ACC112 (cell line): ENCODE results near the gene NAPEPLD.
"Not testable (repeated sequence)": the region's sequence is repeated elsewhere in the genome, so short reads cannot be mapped to it uniquely, and the experiment has no call there.

Experiments used
- H2AFZ ChIP-seq: fragments of 200-600 bp; sonication (generic); one replicate; pipeline ENCODE4 v1.6.0; 2017; ENCODE audit warnings: antibody characterized with exemption, low read length; ENCODE audit not compliant: unreplicated experiment
- H3K27ac ChIP-seq: fragments of 200-600 bp; sonication (generic); 2 replicates; pipeline ENCODE4 v1.5.1; 2014; ENCODE audit warnings: low read depth, mild to moderate bottlenecking, antibody characterized with exemption, low read length, moderate library complexity
- H3K27me3 ChIP-seq: fragments of 200-600 bp; sonication (generic); 2 replicates; pipeline ENCODE4 v1.6.1; 2014; ENCODE audit warnings: mild to moderate bottlenecking, antibody characterized with exemption, low read length, moderate library complexity, mixed read lengths; ENCODE audit not compliant: insufficient read depth
- H3K36me3 ChIP-seq: fragments of 200-600 bp; sonication (generic); 2 replicates; pipeline ENCODE4 v1.6.1; 2016; ENCODE audit warnings: mild to moderate bottlenecking, antibody characterized with exemption, low read length, moderate library complexity, mixed read lengths; ENCODE audit not compliant: insufficient read depth
- H3K4me1 ChIP-seq: fragments of 200-600 bp; sonication (generic); one replicate; pipeline ENCODE4 v1.6.1; 2016; ENCODE audit warnings: low read length, mixed read lengths; ENCODE audit not compliant: insufficient read depth, unreplicated experiment, control insufficient read depth
- H3K4me3 ChIP-seq: fragments of 200-600 bp; sonication (generic); 2 replicates; pipeline ENCODE4 v1.5.1; 2014; ENCODE audit warnings: mild to moderate bottlenecking, low read depth, low read length
- H3K79me2 ChIP-seq: fragments of 200-600 bp; sonication (generic); one replicate; pipeline ENCODE4 v1.6.0; 2016; ENCODE audit warnings: low read length; ENCODE audit not compliant: control insufficient read depth, unreplicated experiment, insufficient read depth

NAPEPLD gene

GRCh38 chr7:103106703-103107070 is 42.2 kb downstream of the NAPEPLD start:
- not testable (repeated sequence) for H3K79me2 ChIP-seq, H3K4me3 ChIP-seq, H3K4me1 ChIP-seq, H2AFZ ChIP-seq, H3K27ac ChIP-seq, H3K27me3 ChIP-seq
- peaks cover 17% of the 10 kb centered on the region for H3K36me3 ChIP-seq

GRCh38 chr7:103106005-103106702 is 42.7 kb downstream of the NAPEPLD start:
- H3K4me1 ChIP-seq = no peaks in the 10 kb centered on the region
- no peak overlapping the region for H2AFZ ChIP-seq
- no peak overlapping the region for H3K27ac ChIP-seq
- peaks cover 17% of the 10 kb centered on the region for H3K36me3 ChIP-seq
- H3K4me3 ChIP-seq = no peak overlapping the region
- H3K27me3 ChIP-seq = no peaks in the 10 kb centered on the region
- H3K79me2 ChIP-seq = no peaks in the 10 kb centered on the region

- Histone ChIP-seq H3K36me3 (peaks cover 20% of the 10 kb centered on the region), H2AFZ (no peak overlapping the region), H3K79me2 (no peaks in the 10 kb centered on the region), H3K27ac (no peak overlapping the region), H3K27me3 (no peaks in the 10 kb centered on the region), H3K4me3 (no peak overlapping the region), H3K4me1 (no peaks in the 10 kb centered on the region)
These were observed 47.4 kb downstream of the NAPEPLD start for GRCh38 chr7:103101543-103101942.

- H3K36me3 ChIP-seq = peaks cover 21% of the 10 kb centered on the region
- no peak overlapping the region for H3K4me3 ChIP-seq
- H3K4me1 ChIP-seq = no peaks in the 10 kb centered on the region
These were observed 48.6 kb downstream of the NAPEPLD start for GRCh38 chr7:103100348-103100747.

GRCh38 chr7:103097041-103097440 is 51.9 kb downstream of the NAPEPLD start:
- no peak overlapping the region for H2AFZ ChIP-seq
- H3K27me3 ChIP-seq = no peaks in the 10 kb centered on the region
- no peak overlapping the region for H3K4me3 ChIP-seq
- no peak overlapping the region for H3K27ac ChIP-seq
- peaks cover 4% of the 10 kb centered on the region for H3K36me3 ChIP-seq
- no peaks in the 10 kb centered on the region for H3K4me1 ChIP-seq
- no peaks in the 10 kb centered on the region for H3K79me2 ChIP-seq

More at GRCh38 chr7:103100348-103100747, 48.6 kb downstream of the NAPEPLD start:
- Histone ChIP-seq H3K27me3 (no peaks in the 10 kb centered on the region), H3K27ac (no peak overlapping the region), H3K79me2 (no peaks in the 10 kb centered on the region), H2AFZ (no peak overlapping the region)

- H3K27ac ChIP-seq, H3K79me2 ChIP-seq, H3K4me1 ChIP-seq, H2AFZ ChIP-seq, H3K36me3 ChIP-seq, H3K4me3 ChIP-seq, H3K27me3 ChIP-seq: not testable (repeated sequence)
These were observed 53.3 kb downstream of the NAPEPLD start for GRCh38 chr7:103095558-103095957.

GRCh38 chr7:103094102-103094501 is 54.8 kb downstream of the NAPEPLD start:
- H3K27me3 ChIP-seq = no peaks in the 10 kb centered on the region
- no peak overlapping the region for H3K27ac ChIP-seq
- H3K79me2 ChIP-seq = no peaks in the 10 kb centered on the region
- no peak overlapping the region for H2AFZ ChIP-seq
- no peak overlapping the region for H3K4me3 ChIP-seq
- H3K4me1 ChIP-seq = no peaks in the 10 kb centered on the region
- peaks cover 4% of the 10 kb centered on the region; the same call in 1 of the 2 replicates for H3K36me3 ChIP-seq

- H3K79me2 ChIP-seq = no peaks in the 10 kb centered on the region
- H3K4me1 ChIP-seq = no peaks in the 10 kb centered on the region
- no peak overlapping the region for H2AFZ ChIP-seq
- no peak overlapping the region for H3K27ac ChIP-seq
- H3K27me3 ChIP-seq = no peaks in the 10 kb centered on the region
- H3K36me3 ChIP-seq = peaks cover 4% of the 10 kb centered on the region; the same call in 1 of the 2 replicates
- H3K4me3 ChIP-seq = no peak overlapping the region
These were observed 55.5 kb downstream of the NAPEPLD start for GRCh38 chr7:103093429-103093828.

- H3K4me3 ChIP-seq = not testable (repeated sequence)
These were observed 56.6 kb downstream of the NAPEPLD start for GRCh38 chr7:103092321-103092720.

GRCh38 chr7:103083210-103083609 is 65.7 kb downstream of the NAPEPLD start:
- H3K36me3 ChIP-seq = peaks cover 13% of the 10 kb centered on the region

More at GRCh38 chr7:103092321-103092720, 56.6 kb downstream of the NAPEPLD start:
- H3K36me3 ChIP-seq, H3K4me1 ChIP-seq, H3K27ac ChIP-seq, H3K79me2 ChIP-seq, H3K27me3 ChIP-seq, H2AFZ ChIP-seq: not testable (repeated sequence)

GRCh38 chr7:103082497-103082896 is 66.4 kb downstream of the NAPEPLD start:
- Histone ChIP-seq H3K4me1 (no peaks in the 10 kb centered on the region), H3K4me3 (no peak overlapping the region), H3K27me3 (no peaks in the 10 kb centered on the region), H3K36me3 (peaks cover 12% of the 10 kb centered on the region), H2AFZ (no peak overlapping the region), H3K27ac (no peak overlapping the region), H3K79me2 (peaks cover 6% of the 10 kb centered on the region)

More at GRCh38 chr7:103083210-103083609, 65.7 kb downstream of the NAPEPLD start:
- no peaks in the 10 kb centered on the region for H3K4me1 ChIP-seq
- H3K4me3 ChIP-seq = no peak overlapping the region
- peaks cover 5% of the 10 kb centered on the region for H3K79me2 ChIP-seq
- H2AFZ ChIP-seq = no peak overlapping the region
- H3K27me3 ChIP-seq = no peaks in the 10 kb centered on the region
- no peak overlapping the region for H3K27ac ChIP-seq
